ENCODE measurements around the gene PLA2G6. TPM values are rescaled to one million over a fixed set of nuclear protein-coding genes. Genes with fewer than 3 reads are reported as not detected.

Gene PLA2G6
- total RNA-seq, 6 experiments from 2014 or later, result 8.1 to 32.9 (median 19.8) TPM

GRCh38 chr22:38203855-38204514 lies 22.4 kb upstream of the PLA2G6 start:
- Histone ChIP-seq H3K27ac (peak overlapping the region; percentile 98 to 100 (median 99)), H3K36me3 (no peaks in the 10 kb centered on the region), H3K4me1 (no peaks in the 10 kb centered on the region), H3K9me3 (no peaks in the 10 kb centered on the region), H3K27me3 (no peaks in the 10 kb centered on the region), H3K4me3 (peak overlapping the region in 2 of 3 donors; percentile 74 to 93)
- no peak for TF ChIP-seq CTCF (IDR thresholded peaks at IDR 0.05)
- no peak for TF ChIP-seq POLR2A (IDR thresholded peaks at IDR 0.05)
- 89% methylated on average over 3 of the region's 3 CpGs for WGBS (ENCODE audit: insufficient coverage, low coverage, low lambda C conversion rate, missing lambda C conversion rate)
- DNase-seq (no peak), ATAC-seq (no peak)
- intact Hi-C loops (cut with DNase I), result no loop called here

DNA sequence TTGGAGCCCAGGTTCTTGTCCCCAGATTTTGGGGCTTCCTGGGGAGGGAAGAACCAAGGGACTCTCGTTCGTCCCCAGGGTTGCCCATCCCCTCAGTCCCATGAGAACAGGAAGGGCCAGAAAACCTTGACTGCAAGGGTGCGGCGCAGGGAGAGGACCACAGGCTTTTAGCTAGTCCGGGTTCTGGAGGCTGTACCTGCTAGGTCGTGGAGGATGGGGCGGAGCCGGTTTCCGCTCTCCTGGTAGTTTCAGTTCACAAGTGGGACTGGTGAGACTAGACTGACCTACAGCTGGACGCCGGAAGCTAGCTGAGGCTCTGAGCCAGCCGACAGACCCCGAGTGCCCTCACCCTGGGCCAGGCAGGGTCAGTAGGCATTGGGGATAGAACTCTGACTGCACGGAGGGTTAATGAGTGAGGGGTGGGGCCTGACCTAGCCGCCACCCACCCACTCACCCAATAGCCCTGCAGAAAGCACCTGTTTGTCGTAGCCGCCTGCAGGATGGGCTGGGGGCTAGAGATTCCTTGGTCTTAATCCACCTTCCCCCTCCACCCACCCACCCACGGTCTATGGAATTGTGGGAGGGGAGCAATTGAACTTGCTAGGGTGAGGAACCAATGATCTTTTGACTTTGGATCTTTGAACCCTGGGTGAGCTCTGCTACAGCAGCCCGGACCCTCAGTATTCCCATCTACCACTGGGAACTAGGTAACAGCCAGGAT lies 21.6 kb upstream of the PLA2G6 start:
- Histone ChIP-seq H3K4me3 (peak overlapping the region; percentile 60 to 93 (median 74)), H3K4me1 (no peaks in the 10 kb centered on the region), H3K27ac (peak overlapping the region; percentile 98 to 100 (median 99)), H3K9me3 (no peaks in the 10 kb centered on the region), H3K36me3 (no peaks in the 10 kb centered on the region), H3K27me3 (no peaks in the 10 kb centered on the region)
- 5% methylated on average over 8 of the region's 19 CpGs for WGBS (ENCODE audit: insufficient coverage, low coverage, low lambda C conversion rate, missing lambda C conversion rate)
- peak; percentile 71 to 83 (median 76) for DNase-seq
- ATAC-seq, result peak; percentile 37 to 62 (median 50)
- intact Hi-C loops (cut with DNase I), result no loop called here
- TF ChIP-seq POLR2A (IDR thresholded peaks at IDR 0.05), result peak; percentile 26
- TF ChIP-seq CTCF (IDR thresholded peaks at IDR 0.05), result no peak

DNA sequence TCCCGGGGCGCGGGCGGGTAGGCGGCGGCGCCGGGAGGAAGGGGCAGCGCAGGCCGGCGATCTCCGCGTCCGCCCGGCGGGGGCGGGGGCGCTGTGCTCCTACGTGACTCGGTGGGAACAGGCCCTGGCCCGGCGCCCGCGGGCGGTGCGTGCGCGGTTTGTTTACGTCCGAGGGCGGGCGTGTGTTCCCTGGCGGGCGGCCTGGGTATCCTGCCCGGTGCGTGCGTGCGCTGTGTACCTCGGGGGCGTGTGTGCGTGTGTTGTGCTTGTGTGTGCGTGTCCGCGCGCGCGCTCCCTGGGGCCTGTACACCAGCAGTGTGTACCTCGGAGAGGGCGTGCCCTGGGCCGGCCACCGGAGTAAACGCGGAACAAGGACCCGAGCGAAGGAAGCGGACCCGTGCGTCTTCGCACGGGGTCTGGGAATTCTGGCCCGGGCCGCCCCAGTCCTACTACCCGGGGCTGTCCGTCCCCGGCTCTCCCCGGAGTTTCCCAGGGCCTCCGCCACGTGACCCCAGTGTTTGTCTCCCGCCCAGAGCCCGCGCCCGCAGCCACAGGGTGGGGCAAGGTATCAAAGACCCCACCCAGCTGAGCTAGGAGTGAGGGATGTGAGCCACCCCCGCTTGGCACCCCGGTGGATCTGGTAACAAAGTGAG lies 20.9 kb upstream of the PLA2G6 start:
- no peak for TF ChIP-seq POLR2A (IDR thresholded peaks at IDR 0.05)
- peak; percentile 10 to 31 (median 19) for TF ChIP-seq CTCF (IDR thresholded peaks at IDR 0.05)
- Histone ChIP-seq H3K4me1 (no peaks in the 10 kb centered on the region), H3K9me3 (no peaks in the 10 kb centered on the region), H3K4me3 (peak overlapping the region; percentile 60 to 93 (median 74)), H3K27me3 (no peaks in the 10 kb centered on the region), H3K36me3 (no peaks in the 10 kb centered on the region), H3K27ac (peak overlapping the region; percentile 98 to 100 (median 99))
- WGBS (ENCODE audit: insufficient coverage, low coverage, low lambda C conversion rate, missing lambda C conversion rate), result 0% methylated on average over 10 of the region's 74 CpGs
- DNase-seq, result peak; percentile 92 to 95 (median 94)
- peak; percentile 62 to 78 (median 71) for ATAC-seq
- intact Hi-C loops (cut with DNase I), result no loop called here

DNA sequence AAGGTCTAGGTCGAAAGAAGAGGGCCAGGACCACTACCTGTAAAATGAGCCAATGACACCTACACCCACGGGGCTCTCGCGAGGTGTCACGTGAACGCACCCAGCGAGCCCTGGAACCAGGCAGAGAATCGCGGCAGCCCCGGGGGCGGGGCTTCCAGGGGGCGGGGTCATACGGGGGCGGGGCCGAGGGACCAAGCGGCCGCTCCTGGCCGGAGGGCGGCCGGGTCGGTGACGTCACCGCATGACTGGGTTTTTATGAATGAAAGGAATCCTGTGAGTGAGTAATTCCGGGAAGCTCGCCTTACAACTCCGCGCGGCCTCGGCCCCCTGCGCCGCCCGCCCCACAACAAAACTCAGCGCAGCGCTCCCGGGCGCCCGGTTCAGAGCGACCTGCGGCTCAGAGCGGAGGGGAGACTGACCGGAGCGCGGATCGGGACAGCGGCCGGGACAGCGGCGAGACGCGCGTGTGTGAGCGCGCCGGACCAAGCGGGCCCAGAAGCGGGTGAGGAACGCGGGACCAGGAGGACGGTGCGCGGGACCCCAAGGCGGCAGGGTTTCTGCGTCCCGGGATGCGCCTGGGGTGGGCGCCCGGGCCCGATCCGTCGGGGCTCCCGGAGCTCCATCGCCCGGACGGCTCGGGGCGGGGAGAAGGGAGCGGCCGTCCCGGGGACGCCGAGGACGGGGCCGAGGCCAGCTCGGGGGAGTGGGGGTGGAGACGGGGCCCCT lies 20.2 kb upstream of the PLA2G6 start, which contains the start of gene MAFF:
Gene MAFF (plus strand): TSS at position 284 of the 726 bp plus-strand sequence. CDS start 11,860 bp downstream, outside the sequence.
- peak; percentile 98 for TF ChIP-seq POLR2A (IDR thresholded peaks at IDR 0.05)
- no peak for TF ChIP-seq CTCF (IDR thresholded peaks at IDR 0.05)
- Histone ChIP-seq H3K4me1 (no peaks in the 10 kb centered on the region), H3K9me3 (no peaks in the 10 kb centered on the region), H3K27me3 (no peaks in the 10 kb centered on the region), H3K4me3 (peak within 1 kb of the TSS; percentile 60 to 93 (median 74)), H3K27ac (peak within 1 kb of the TSS; percentile 98 to 100 (median 99)), H3K36me3 (no peaks in the 10 kb centered on the region)
- ATAC-seq (peak; percentile 74 to 83 (median 82)), DNase-seq (peak; percentile 97 to 98 (median 97))
- WGBS (ENCODE audit: insufficient coverage, low coverage, low lambda C conversion rate, missing lambda C conversion rate), result under 1% methylated on average over 28 of the region's 85 CpGs
- intact Hi-C loops (cut with DNase I), result no loop called here
